OCI-LY3 (cell line): Measurements from ENCODE around the gene COL5A3.

Experiments used
- H2AFZ ChIP-seq: fragments of 200-600, 300-600 bp; shearing (Covaris generic); 2 replicates; pipeline ENCODE4 v1.6.0; 2014; ENCODE audit warnings: antibody characterized with exemption, low read depth, low read length
- H3K27ac ChIP-seq: fragments of 200-600, 300-600 bp; sonication (generic); 2 replicates; pipeline ENCODE4 v1.5.1; 2014; ENCODE audit warnings: mild to moderate bottlenecking, low read length, moderate library complexity, mixed read lengths
- H3K27me3 ChIP-seq: fragments of 200-600, 300-600 bp; sonication (generic); 2 replicates; pipeline ENCODE4 v1.6.1; 2014; ENCODE audit warnings: low read depth, low read length, mixed read lengths
- H3K36me3 ChIP-seq: fragments of 200-600, 300-600 bp; sonication (generic); replicated peaks from 2 replicates; pipeline ENCODE3; 2014; ENCODE audit warnings: low read depth, low read length, mixed read lengths
- H3K4me1 ChIP-seq: fragments of 300-600, 200-600 bp; sonication (generic); 2 replicates; pipeline ENCODE4 v1.6.1; 2014; ENCODE audit warnings: low read length, mixed read lengths
- H3K4me2 ChIP-seq: fragments of 200-600, 300-600 bp; sonication (generic); 2 replicates; pipeline ENCODE4 v1.6.1; 2014; ENCODE audit warnings: low read length, mixed read lengths
- H3K4me3 ChIP-seq: fragments of 300-600, 200-600 bp; sonication (generic); 2 replicates; pipeline ENCODE4 v1.5.1; 2014; ENCODE audit warnings: antibody characterized with exemption, mild to moderate bottlenecking, low read length, moderate library complexity
- H3K79me2 ChIP-seq: fragments of 300-600, 200-600 bp; shearing (Covaris generic); 2 replicates; pipeline ENCODE4 v1.6.1; 2014; ENCODE audit warnings: mild to moderate bottlenecking, low read length, mixed read lengths
- H3K9ac ChIP-seq: fragments of 300-600, 200-600 bp; shearing (Covaris generic); 2 replicates; pipeline ENCODE4 v1.6.0; 2014; ENCODE audit warnings: mild to moderate bottlenecking, low read length, moderate library complexity
- H3K9me3 ChIP-seq: fragments of 200-600, 300-600 bp; shearing (Covaris generic); 2 replicates; pipeline ENCODE4 v1.6.1; 2014; ENCODE audit warnings: low read length, mixed read lengths; ENCODE audit not compliant: insufficient read depth
- H4K20me1 ChIP-seq: fragments of 200-600, 300-600 bp; sonication (generic); 2 replicates; pipeline ENCODE4 v1.6.1; 2016; ENCODE audit warnings: low read length, mixed read lengths; ENCODE audit not compliant: insufficient read depth
- EZH2phosphoT487 ChIP-seq: fragments of 200-600 bp; shearing (Covaris generic); IDR thresholded peaks from 2 replicates; pipeline ENCODE4 v1.6.1; 2018; ENCODE audit warnings: antibody characterized with exemption, mixed run types, low read depth
- TF ChIP-seq, protein P1 (sequence below): fragments of 200-600, 300-600 bp; sonication (generic); IDR thresholded peaks from 2 replicates; pipeline ENCODE4 v1.5.1; 2014; ENCODE audit warnings: antibody characterized with exemption, low read length, low read depth

The COL5A3 gene

DNA sequence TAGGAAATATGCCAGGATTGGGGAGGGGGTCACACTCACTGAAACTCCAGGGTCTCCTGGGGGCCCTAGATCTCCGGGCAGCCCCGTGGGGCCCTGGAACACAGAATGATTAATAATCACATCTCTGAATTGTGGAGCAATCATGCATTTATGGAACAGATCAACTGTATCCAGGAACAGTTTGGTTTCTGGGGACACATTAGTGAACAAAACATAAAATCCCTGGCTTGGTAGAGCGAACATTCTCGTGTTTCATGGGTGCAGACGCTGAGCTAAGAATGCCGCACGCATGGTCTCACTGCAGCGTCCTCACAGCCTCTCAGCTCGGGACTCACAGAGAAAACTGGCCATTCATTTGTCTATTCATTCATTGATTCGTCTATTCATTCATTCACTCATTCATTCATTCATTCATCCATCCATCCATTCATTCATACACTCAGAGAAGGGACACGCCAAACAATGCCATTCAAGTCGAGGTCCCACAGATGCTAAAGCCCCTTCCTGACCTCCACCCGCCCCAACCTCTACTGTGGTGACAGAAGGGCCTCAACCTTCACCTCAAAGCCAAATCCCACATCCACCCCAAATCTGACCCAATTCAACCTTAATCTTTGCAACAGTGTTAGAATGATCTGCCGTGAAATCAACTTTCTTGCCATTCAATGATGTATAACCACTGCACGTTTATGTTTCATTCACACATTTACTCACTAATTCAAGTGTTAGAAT, 39.0 kb downstream of the COL5A3 start:
- no peak overlapping the region for H3K9ac ChIP-seq
- no peak overlapping the region for H2AFZ ChIP-seq
- H3K4me2 ChIP-seq = no peak overlapping the region
- no peak overlapping the region for H3K27ac ChIP-seq
- no peaks in the 10 kb centered on the region for H3K4me1 ChIP-seq
- peaks cover 10% of the 10 kb centered on the region; the same call in 1 of the 2 replicates for H3K27me3 ChIP-seq
- no peak overlapping the region for H3K4me3 ChIP-seq
- no peaks in the 10 kb centered on the region for H3K36me3 ChIP-seq
- TF ChIP-seq EZH2phosphoT487 = no peak
- TF ChIP-seq, protein P1, sequence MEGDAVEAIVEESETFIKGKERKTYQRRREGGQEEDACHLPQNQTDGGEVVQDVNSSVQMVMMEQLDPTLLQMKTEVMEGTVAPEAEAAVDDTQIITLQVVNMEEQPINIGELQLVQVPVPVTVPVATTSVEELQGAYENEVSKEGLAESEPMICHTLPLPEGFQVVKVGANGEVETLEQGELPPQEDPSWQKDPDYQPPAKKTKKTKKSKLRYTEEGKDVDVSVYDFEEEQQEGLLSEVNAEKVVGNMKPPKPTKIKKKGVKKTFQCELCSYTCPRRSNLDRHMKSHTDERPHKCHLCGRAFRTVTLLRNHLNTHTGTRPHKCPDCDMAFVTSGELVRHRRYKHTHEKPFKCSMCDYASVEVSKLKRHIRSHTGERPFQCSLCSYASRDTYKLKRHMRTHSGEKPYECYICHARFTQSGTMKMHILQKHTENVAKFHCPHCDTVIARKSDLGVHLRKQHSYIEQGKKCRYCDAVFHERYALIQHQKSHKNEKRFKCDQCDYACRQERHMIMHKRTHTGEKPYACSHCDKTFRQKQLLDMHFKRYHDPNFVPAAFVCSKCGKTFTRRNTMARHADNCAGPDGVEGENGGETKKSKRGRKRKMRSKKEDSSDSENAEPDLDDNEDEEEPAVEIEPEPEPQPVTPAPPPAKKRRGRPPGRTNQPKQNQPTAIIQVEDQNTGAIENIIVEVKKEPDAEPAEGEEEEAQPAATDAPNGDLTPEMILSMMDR = no peak
- no peaks in the 10 kb centered on the region for H4K20me1 ChIP-seq
- no peaks in the 10 kb centered on the region for H3K79me2 ChIP-seq
- H3K9me3 ChIP-seq = no peaks in the 10 kb centered on the region

DNA sequence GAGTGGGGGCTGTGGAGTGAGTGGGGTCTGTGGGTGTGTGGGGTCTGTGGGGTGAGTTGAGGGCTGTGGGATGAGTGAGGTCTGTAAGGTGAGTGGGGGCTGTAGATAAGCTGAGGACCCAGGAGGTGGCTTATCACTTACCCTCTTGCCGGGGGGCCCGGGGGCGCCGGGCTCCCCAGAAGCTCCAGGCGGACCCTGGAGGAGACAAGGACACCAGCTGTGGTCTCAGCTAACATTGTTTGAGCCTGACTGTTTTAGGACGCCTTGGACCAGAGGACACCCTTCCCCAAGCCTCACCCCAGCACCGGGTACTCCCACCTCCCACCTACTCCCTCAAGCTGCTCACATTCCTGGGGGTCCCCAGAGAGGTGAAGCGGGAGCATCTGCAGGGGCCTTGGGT, 39.8 kb downstream of the COL5A3 start:
- Histone ChIP-seq H3K4me3 (no peak overlapping the region), H4K20me1 (no peaks in the 10 kb centered on the region), H3K36me3 (no peaks in the 10 kb centered on the region), H3K9ac (no peak overlapping the region), H3K9me3 (no peaks in the 10 kb centered on the region), H3K79me2 (no peaks in the 10 kb centered on the region), H3K4me2 (no peak overlapping the region), H2AFZ (no peak overlapping the region), H3K4me1 (no peaks in the 10 kb centered on the region), H3K27ac (no peak overlapping the region), H3K27me3 (peaks cover 3% of the 10 kb centered on the region; the same call in 1 of the 2 replicates)
- no peak for TF ChIP-seq EZH2phosphoT487
- TF ChIP-seq, protein P1 = no peak

DNA sequence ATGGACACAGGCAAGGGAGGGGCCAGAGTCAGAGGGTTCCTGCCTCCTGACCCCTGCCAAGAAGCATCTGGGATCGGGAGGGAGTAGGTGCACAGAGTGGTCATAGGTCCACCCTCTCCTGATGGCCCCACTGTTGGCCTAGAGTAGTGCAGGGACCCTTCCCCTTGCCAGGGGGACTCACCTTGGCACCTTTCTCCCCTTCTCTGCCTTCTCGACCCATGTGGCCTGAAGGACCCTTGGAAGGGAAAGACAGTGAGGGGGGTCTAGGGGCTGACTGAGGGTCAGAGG, 40.7 kb downstream of the COL5A3 start:
- no peak overlapping the region for H2AFZ ChIP-seq

DNA sequence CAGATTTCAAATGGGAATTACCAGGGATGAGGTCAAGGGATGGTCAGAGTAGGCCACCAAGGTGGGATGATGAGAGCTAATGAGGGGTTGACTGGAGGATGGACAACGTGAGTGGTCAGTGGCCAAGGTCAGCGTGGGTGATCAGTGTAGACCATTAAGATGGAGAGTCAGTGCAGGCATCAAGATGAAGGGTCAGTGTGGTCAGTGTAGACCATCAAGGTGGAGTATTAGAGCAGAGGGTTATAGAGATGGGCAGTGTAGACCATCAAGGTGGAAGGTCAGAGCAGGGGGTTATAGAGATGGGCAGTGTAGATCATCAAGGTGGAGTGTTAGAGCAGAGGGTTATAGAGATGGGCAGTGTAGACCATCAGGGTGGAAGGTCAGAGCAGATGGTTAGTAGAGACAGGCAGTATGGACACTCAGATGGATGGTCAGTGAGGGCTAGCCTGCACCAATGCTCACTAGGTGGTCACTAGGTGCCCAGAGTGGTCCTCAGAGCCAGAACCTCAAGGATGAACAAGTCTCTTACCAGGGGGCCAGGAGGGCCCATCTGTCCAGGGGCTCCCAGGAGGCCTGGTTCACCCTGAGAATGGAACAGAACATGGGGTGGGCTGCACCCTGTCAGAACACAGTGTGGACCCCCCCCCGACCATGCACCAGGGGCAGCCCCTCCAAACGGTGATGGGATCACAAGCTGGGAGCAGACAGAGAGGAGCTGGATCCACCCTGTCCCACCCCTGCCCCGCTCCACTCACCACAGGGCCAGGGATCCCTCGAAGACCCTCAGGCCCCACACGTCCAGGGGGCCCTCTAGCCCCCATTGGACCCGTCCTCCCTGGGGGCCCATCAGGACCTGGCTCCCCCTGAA, 41.2 kb downstream of the COL5A3 start:
- Histone ChIP-seq H2AFZ (no peak overlapping the region), H3K79me2 (no peaks in the 10 kb centered on the region), H3K9me3 (no peaks in the 10 kb centered on the region), H3K4me3 (no peak overlapping the region), H3K27ac (no peak overlapping the region), H3K4me2 (no peak overlapping the region), H3K36me3 (no peaks in the 10 kb centered on the region), H3K9ac (no peak overlapping the region), H4K20me1 (no peaks in the 10 kb centered on the region), H3K4me1 (no peaks in the 10 kb centered on the region), H3K27me3 (no peaks in the 10 kb centered on the region)
- TF ChIP-seq, protein P1 = no peak
- no peak for TF ChIP-seq EZH2phosphoT487

More for the DNA sequence above, 40.7 kb downstream of the COL5A3 start:
- Histone ChIP-seq H3K4me1 (no peaks in the 10 kb centered on the region), H3K36me3 (no peaks in the 10 kb centered on the region), H3K27ac (no peak overlapping the region), H3K4me2 (no peak overlapping the region), H3K79me2 (no peaks in the 10 kb centered on the region), H4K20me1 (no peaks in the 10 kb centered on the region), H3K4me3 (no peak overlapping the region), H3K27me3 (no peaks in the 10 kb centered on the region), H3K9me3 (no peaks in the 10 kb centered on the region), H3K9ac (no peak overlapping the region)
- TF ChIP-seq, protein P1 = no peak
- TF ChIP-seq EZH2phosphoT487 = no peak
